Activated CD4-positive, CD25-positive, alpha-beta regulatory T cell (primary cell): ENCODE data around the gene PF4V1.
"Not testable (repeated sequence)": the region's sequence is repeated elsewhere in the genome, so short reads cannot be mapped to it uniquely, and the experiment has no call there.

Source experiments
- DNase-seq, 4 experiments: peaks; one replicate each; lab custom pipeline; 2025; lab: John Stamatoyannopoulos, UW

PF4V1 gene

DNA sequence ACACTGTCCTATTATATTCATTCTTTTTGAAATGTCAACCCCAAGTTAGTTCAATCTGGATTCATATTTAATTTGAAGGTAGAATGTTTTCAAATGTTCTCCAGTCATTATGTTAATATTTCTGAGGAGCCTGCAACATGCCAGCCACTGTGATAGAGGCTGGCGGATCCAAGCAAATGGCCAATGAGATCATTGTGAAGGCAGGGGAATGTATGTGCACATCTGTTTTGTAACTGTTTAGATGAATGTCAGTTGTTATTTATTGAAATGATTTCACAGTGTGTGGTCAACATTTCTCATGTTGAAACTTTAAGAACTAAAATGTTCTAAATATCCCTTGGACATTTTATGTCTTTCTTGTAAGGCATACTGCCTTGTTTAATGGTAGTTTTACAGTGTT is 17.7 kb downstream of the PF4V1 start:
- no peak for DNase-seq

DNA sequence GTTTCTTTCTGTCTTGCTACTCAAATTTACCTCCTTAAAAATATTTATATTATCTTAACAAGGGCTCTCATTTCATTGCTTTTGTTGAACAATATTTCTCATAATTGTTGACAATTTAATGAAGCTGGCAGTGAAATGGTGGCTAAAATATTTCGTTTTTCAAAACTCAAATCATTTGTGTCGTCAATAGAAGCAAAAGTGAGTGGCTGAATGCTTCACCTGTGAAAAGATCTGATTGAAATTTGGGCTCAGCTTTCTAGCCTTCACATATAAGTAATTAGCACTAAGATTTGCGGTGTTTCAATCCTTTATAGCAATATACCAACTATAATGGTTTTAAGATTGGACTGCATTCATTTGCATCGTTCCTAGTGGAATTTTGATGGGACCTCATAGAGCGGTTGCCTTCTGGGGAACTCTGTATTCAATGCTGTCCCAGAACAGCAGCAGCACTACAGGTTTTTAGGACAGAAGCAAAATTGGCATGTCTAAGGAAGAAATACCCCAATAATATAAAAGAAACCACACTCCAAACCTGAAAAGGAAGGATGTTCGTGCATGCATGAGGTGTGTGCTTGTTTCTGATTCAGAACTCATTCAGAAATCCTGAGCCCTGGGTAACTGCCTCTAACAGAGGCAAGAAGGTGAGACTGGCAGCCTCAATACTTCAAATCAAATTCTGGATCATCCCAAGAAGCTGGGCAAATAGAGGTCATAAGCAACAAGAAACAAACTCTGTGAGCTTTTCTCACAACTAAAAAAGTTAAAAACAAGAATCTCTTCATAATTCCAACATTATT is 18.6 kb downstream of the PF4V1 start:
- DNase-seq, result no peak

DNA sequence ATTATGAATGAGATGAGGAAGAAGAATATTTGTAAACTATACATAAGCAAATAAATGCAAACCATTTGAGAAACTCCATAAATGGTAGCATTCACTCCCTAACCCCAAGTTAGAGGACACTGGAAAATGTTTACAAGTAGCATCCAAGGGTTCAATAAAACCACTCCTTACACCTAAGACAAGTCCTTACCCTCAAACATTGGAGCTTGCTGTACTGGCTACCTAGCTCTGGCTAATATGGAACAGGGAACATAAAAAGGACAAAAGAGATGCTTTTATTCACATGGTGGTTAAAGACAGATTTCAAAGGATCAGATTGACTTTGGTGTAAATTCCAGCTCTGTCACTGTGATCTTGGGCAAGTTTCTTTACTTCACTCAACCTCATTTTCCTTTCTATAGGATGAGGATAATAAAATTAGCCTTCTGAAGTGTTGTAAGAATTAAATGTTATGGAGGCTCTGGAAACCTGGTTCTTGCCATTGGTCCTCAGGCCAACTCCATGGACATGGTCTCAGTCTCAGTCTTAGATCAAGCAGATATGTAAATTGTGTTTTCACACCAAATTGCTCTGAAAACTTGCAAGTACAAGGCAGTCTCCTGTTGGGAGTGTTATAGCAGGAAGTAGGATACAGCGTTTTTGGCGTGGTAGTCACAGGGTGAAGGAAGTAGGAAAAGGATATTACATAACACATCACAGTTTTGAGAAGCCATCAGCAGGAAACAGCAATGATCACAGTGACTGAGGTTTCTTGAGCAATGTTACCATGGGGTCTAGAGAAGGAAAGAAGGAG is 19.4 kb downstream of the PF4V1 start:
- DNase-seq, result no peak

DNA sequence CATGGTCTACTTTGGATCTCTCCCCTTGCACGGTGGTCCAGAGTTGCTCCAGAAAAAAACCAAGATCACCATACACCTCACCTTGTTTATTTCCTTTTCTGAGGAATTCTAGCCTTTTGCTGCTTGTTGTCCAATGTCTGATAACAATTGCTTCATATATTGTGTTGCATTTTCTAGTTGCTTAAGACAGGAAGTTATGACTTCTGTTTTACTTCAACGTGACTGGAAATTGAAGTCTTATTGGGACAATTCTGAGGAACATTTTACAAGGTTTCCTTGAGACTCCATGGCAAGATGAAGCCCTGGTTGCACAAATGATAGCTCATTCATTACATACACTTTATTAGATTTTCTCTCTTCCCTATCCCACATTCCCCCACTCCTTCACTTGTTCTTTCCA is 21.3 kb downstream of the PF4V1 start:
- DNase-seq, result no peak

DNA sequence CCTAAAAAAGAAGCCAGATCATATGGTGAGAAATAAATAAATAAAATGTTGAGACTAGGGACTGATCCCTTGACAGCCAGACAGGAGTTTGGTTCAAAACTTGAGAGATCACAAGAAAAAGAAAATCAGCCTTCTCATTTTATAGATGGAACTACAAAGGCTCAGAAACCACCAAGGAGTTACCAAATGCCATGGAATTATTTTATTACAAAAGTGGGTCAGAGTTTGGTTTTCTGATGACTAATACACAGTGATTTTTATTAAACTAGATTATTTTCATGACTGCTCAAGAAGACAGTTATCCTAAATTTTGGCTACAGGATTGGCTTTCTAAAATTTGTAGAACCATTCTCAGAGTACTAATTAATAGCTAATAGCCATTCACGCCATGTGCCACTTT is 22.3 kb downstream of the PF4V1 start:
- DNase-seq, result no peak

DNA sequence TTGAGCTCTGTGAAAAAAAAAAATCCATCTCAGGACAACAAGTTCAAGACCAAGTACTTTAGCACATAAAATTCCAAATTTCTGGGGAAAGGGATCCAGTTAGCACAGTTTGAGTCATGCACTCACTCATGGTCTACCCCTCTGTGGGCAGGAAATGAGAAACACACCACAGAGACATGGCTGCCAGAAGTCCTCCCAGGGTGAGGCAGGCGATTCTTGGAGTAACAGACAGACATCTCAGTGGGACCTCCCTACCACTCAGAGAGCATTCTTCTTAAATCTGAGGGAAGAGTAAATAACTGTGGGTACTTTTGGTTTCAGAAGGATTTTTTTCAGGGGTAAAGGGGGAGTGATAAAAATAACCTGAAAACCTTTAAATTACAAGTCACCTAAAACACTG is 30.2 kb downstream of the PF4V1 start:
- DNase-seq, result no peak

DNA sequence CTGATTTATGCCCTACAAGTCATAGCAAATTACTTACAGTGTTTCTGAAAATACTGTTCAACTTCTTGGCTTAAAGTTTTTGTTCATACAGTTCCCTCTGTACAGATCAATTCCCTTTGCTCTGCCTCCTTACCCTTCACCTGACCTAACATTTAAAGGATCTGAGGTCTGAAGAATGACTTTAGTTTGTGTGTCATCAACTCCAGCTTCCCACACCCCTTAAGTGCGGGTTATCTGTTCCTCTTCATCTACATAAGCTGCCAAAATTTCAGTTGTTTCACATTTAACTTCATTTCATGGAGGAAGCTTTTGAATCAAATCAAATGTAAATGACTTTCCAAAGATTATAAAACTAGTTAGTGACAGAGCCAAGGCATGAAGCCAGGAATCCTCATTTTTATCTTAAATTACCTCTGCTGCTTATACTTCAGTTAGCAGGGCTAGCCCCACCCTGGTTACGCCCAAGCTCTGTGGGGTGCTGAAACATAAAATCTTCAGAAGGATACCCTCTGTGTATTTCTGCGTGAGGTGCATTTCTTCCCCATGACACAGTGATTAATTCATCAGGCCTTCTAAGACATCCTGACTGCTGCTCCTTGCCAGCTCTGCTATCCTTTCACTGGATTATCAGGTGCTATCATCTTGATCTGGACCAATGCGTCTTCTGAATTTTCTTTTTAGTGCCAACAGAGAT is 32.6 kb downstream of the PF4V1 start:
- DNase-seq, result no peak

DNA sequence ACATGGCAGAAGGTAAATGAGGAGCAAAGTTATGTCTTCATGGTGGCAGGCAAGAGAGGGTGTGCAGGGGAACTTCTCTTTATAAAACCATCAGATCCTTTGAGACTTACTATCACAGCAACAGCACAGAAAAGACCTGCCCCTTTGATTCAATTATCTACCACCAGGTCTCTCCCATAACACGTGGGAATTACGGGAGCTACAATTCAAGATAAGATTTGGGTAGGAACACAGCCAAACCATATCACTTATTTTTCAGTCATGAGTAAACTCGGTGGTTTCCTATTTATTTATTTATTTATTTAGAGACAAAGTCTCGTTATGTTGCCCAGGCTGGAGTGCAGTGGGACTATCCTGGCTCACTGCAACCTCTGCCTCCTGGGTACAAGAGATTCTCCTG is 38.2 kb downstream of the PF4V1 start:
- no peak for DNase-seq

DNA sequence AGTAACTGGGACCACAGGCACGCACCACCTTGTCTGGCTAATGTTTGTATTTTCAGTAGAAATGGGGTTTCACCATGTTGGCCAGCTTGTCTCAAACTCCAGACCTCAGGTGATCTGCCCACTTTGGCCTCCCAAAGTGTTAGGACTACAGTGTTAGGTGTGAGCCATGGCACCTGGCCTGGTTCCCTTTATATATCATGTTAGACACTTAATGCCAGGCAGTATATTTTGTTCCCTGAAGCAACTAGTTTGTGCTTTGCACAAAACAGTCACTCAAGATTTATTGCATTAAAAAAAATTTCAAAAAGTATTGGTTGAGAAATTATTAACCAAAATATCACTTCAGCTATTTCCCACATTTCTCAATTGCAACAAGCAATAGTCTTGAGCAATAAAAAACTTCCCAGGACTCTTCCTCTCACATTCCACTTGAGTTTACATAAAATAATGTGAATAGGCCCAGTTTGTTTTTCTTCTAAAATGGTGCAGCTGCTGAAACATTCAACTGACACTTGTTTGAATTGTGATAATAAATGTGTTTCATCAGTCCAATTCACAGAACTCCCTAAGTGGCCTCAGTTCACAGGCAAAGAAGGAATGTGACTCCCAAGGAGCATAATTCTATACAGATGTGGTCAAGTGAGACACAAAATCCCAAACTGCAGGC is 38.8 kb downstream of the PF4V1 start:
- DNase-seq, result no peak

DNA sequence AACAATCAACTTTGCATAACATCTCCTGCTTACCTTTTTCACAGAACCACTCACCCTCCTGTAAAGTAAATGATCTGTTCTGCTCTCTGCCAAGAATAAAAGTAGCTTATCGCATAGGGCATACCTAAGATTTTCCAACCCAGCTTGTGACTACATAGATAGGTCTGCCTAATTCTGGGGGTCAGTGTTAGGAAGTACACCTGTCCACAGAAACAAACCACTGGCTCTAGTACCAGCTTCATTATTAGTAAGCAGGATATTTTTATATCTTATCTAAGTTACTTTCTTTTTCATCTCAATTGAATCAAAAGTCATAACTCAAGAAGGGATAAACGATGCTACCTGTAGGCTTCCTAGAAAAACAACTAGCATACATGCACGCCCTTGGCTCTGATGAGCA is 39.9 kb downstream of the PF4V1 start:
- no peak for DNase-seq

DNA sequence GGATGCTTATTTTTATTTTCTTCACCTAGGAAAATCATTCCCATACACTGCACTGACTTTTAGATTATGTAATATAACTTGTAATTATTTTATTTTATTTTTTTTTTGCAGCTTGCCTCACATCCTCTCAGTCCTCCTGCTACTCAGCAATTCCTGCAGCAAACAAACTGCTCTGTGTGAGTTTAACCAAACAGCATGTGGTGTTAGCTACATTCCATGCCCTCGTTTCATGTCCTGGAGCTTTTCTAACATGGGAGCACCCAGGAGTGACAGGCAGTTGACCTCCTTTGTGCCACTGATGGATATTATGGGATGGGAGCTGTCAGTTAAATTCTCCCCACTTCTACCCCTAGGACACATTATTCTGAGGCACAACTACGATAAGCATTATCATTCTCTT is 40.9 kb downstream of the PF4V1 start:
- no peak for DNase-seq

DNA sequence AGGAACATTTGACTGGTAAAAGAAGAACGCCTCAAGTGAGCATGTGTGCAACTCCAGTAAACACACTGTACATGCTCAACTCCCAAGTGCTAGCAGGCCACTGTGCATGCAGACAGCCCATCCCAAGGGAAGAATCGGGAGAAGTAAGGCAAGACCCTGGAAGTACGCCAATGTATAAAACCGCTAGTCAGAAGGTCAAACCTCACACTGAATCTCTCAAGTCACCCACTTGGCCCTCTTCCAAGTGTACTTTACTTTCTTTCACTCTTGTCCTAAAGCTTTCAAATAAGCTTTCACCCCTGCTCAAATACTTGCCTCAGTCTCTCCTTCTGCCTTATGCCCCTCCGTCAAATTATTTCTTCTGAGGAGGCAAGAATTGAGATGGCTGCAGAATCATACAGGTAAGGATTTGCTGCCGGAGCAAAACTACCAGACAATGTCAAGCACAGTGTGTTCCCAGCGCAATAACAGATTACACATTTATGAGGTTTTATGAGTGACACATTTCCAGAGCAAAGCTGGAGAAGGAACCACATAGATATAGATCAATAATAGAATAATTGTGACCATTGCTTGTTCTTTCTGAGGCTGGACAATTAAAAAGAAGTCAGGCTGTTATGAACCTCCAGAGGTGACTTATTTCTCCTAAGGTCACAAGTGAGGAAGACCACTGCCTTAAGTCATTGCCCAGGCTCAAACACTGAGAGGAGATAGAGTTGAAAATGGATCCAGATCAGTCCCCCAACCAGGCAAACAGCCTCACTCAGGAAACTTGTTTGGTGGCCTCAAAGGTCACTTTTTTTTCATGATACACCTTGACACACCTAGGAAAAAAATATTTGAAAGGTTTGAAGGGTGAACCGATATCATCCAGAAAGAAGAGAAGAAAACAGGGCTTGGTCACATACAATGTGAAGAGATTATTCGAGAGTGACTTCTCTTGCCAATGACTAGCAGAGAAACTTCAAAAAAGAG is 42.4 kb downstream of the PF4V1 start:
- DNase-seq, result no peak

DNA sequence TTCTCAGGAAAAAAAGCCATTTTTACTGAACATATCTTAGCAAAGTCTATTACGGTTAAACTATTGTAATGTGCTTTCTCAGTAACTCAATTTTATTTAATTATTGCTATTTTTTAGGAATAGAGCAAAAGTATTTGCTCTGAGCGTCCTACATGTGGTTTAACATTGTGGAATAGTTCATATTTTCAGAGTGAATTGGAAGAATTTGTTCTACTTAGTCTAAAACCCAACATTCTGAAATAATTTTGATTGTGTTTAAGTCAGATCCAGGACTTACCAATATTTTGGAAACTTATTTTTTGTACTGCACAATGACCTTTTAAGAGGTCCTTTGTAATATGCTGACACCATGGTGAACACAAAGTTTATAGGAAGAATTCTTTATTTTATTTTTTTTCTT is 43.3 kb downstream of the PF4V1 start:
- DNase-seq, result no peak

DNA sequence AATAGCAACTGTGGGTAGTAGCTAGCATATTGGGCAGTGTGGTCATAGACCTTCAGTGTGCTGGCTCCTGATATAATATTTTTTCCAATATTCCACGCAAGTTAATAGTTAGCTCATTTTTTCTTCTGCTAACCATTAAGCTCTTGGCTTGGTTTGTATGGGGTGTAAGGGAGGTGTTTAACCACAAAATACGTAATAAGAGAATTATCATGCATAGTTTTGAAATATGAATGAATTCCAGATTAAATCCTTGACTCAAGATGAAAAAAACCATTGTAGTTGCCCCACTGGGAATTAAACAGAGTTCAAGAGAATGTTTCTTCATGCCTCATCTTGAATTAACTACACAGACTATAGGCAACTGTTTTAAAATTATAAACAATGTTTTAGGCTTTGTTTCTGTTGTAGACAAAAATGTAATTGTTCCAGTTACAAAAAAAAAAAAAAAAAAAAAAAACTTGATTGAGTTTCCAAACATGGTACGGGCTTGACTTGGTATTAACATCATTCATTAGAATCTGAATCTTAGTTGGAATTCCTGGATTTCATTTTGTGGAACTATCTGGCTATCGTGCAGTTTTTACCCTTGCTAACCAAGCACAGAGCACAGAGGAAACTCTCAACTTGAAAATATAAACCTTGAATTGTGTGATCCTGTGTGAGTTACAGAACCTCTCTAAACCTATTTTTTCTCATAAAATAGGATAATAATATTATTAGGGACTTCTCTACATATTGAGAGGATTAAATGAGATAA is 44.5 kb downstream of the PF4V1 start:
- no peak for DNase-seq

DNA sequence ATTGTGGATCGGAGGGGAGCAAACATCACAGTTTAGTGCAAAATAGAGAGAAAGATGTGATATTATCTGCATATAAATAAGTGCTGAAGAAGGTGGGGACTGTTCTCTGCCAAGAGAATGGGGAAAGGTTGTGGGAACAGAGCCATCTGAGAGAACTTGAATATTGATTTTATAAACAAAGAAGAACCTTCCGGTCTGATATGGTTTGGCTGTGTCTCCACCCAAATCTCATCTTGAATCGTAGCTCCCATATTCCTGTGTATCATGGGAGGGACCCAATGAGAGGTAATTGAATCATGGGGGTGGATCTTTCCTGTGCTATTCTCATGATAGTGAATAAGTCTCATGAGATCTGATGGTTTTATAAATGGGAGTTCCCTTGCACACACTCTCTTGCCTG is 46.2 kb downstream of the PF4V1 start:
- DNase-seq, result not testable (repeated sequence)

DNA sequence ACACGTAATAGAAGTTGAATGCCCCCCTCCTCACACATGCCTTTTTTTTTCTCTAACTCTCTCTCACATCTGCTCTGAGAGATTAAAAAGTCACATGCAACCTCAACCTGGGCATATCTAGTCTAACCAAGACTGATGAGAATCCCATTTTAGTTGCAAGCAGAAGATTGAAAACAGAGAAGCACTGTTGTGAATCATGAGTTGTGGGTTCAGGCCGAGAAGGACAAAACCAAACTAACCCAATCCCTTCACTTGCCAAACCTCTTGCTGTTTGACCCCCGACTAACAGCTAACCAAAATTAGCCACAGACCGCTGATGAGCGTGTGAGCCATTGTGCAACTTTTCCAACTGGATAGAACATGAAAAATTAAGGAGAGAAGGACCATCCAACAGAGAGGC is 47.9 kb downstream of the PF4V1 start:
- DNase-seq, result no peak

DNA sequence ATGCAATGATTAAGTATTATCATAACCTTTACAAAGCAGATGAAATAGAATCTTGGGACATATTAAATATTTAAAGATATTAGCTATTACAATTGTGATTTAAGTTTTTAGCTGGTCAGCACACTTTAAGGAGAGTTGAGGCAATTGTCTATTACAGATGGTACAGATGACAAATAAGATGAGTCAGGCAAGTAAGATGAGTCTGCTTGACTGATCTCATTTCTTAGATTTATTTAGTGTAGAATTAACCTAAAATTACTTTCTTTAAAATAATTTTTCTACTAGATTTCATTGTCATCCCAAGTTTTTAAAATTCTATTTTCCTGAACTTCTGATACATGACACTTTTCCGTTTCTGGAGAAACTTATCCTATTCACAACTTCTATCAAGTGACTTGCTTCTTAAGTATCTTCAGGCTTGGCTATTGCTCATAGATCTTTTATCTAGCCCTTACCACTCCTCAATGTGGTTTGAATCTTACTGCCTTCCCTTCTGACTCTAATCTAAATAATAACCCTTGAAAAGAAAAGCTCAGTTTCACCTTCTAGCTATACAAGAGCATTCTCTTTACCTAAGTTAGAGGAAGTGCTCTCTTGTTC is 49.0 kb downstream of the PF4V1 start:
- DNase-seq, result no peak

DNA sequence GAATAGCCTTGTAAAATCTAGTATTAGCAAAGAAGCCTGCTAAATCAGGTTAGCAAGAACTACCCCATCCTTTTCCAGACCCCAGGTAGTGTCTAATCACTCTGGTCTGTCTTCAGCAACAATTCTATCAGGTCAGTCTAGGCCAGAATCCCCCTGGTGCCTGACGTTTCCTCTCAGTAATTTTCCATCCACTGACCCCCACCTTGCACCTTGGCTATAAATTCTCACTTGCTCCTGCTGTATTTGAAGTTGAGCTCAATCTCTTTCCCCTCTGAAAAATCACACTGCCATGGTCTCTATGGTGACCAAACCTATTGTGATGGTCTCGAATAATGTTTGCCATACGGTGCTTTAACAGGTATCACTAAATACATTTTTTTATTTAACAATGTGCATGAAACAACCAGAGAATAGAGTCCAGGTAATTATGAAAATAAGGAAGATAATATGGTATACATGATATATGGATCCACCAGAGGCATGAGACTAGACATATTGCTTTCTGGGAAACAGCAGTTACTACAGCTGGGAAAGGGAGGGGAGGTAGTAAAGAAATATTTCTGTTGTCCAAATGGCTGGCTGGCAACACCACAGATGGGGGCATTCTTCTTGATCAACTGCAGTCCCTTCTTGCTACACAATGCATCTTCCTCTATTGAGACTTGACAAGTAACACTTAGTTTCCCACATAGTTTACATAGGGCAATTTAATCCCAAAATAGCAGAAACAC is 49.9 kb downstream of the PF4V1 start:
- no peak for DNase-seq
